SK-N-SH treated with all-trans-retinoic acid at 6 μM for 48 hours (cell line): ENCODE data around the gene WFDC5.

Source experiments
- ATAC-seq: fragments of 200-7000 bp; cut with Tn5 transposase; 3 replicates; pipeline ENCODE4 v1.9.1; 2020; ENCODE audit warnings: mild to moderate bottlenecking, moderate library complexity
- ARNTL ChIP-seq: fragments of 450-650 bp; formaldehyde crosslinking; IDR thresholded peaks from 2 replicates; pipeline ENCODE4 v1.5.0; 2020; ENCODE audit warnings: low read depth, mild to moderate bottlenecking, moderate library complexity, borderline replicate concordance
- BACH2 ChIP-seq: fragments of 250-450 bp; sonication (Bioruptor Pico); IDR thresholded peaks from 2 replicates; pipeline ENCODE4 v1.9.0; 2021; ENCODE audit warnings: mild to moderate bottlenecking, borderline replicate concordance
- CSDC2 ChIP-seq: fragments of 250-450 bp; sonication (Bioruptor Pico); IDR thresholded peaks from 2 replicates; pipeline ENCODE4 v1.5.0; 2020; ENCODE audit warnings: mild to moderate bottlenecking, moderate library complexity
- ESRRG ChIP-seq: fragments of 250-450 bp; sonication (Bioruptor Pico); IDR thresholded peaks from 2 replicates; pipeline ENCODE4 v1.6.1; 2021; ENCODE audit warnings: mild to moderate bottlenecking
- GLIS3 ChIP-seq: fragments of 250-450 bp; sonication (Bioruptor Pico); IDR thresholded peaks from 2 replicates; pipeline ENCODE4 v1.5.0; 2020; ENCODE audit warnings: mild to moderate bottlenecking, moderate library complexity
- ISL1 ChIP-seq: fragments of 250-450 bp; sonication (Bioruptor Pico); IDR thresholded peaks from 2 replicates; pipeline ENCODE4 v2.1.2; 2022; ENCODE audit warnings: mild to moderate bottlenecking, moderate library complexity
- OSR1 ChIP-seq: fragments of 250-450 bp; sonication (Bioruptor Pico); IDR thresholded peaks from 2 replicates; pipeline ENCODE4 v1.8.0; 2022; ENCODE audit warnings: moderate library complexity, mild to moderate bottlenecking, inconsistent platforms
- PPARA ChIP-seq: fragments of 250-450 bp; sonication (Bioruptor Pico); IDR thresholded peaks from 2 replicates; pipeline ENCODE4 v1.5.0; 2020; ENCODE audit warnings: mild to moderate bottlenecking, borderline replicate concordance
- RARB ChIP-seq: fragments of 250-450 bp; sonication (Bioruptor Pico); IDR thresholded peaks from 2 replicates; pipeline ENCODE4 v1.8.0; 2021; ENCODE audit warnings: mild to moderate bottlenecking, moderate library complexity
- SNAI2 ChIP-seq: fragments of 250-450 bp; sonication (Bioruptor Pico); IDR thresholded peaks from 2 replicates; pipeline ENCODE4 v1.5.0; 2020; ENCODE audit warnings: mild to moderate bottlenecking, moderate library complexity
- TCF4 ChIP-seq: fragments of 250-450 bp; sonication (Bioruptor Pico); IDR thresholded peaks from 2 replicates; pipeline ENCODE4 v1.8.0; 2021; ENCODE audit warnings: mild to moderate bottlenecking, moderate library complexity, borderline replicate concordance
- TOX ChIP-seq: fragments of 250-450 bp; sonication (Bioruptor Pico); IDR thresholded peaks from 2 replicates; pipeline ENCODE4 v1.8.0; 2021; ENCODE audit warnings: mild to moderate bottlenecking, moderate library complexity, borderline replicate concordance
- ZC3H10 ChIP-seq: fragments of 250-450 bp; sonication (Bioruptor Pico); IDR thresholded peaks from 2 replicates; pipeline ENCODE4 v1.5.1; 2021; ENCODE audit warnings: mild to moderate bottlenecking, moderate library complexity
- ZFP3 ChIP-seq: fragments of 250-450 bp; sonication (Bioruptor Pico); IDR thresholded peaks from 2 replicates; pipeline ENCODE4 v1.5.0; 2020; ENCODE audit warnings: mild to moderate bottlenecking, moderate library complexity
- ZFP30 ChIP-seq: fragments of 450-650 bp; formaldehyde crosslinking; IDR thresholded peaks from 2 replicates; pipeline ENCODE4 v1.5.0; 2022; ENCODE audit warnings: mild to moderate bottlenecking, moderate library complexity
- ZNF565 ChIP-seq: fragments of 450-650 bp; formaldehyde crosslinking; conservative IDR thresholded peaks from 2 replicates; pipeline ENCODE4 v1.5.0; 2020; ENCODE audit warnings: low read depth, mild to moderate bottlenecking, moderate library complexity
- ZNF8 ChIP-seq: fragments of 450-650 bp; formaldehyde crosslinking; IDR thresholded peaks from 2 replicates; pipeline ENCODE4 v1.5.0; 2020; ENCODE audit warnings: mild to moderate bottlenecking, moderate library complexity
- TF ChIP-seq, protein P1 (sequence below): fragments of 250-450 bp; sonication (Bioruptor Pico); IDR thresholded peaks from 2 replicates; pipeline ENCODE4 v1.5.0; 2020; ENCODE audit warnings: mild to moderate bottlenecking, moderate library complexity
- TF ChIP-seq, protein P2 (sequence below): fragments of 250-450 bp; sonication (Bioruptor Pico); IDR thresholded peaks from 2 replicates; pipeline ENCODE4 v1.5.1; 2021; ENCODE audit warnings: mild to moderate bottlenecking, moderate library complexity
- TF ChIP-seq, protein P3 (sequence below): fragments of 250-450 bp; sonication (Bioruptor Pico); IDR thresholded peaks from 2 replicates; pipeline ENCODE4 v1.5.1; 2020; ENCODE audit warnings: low read depth, mild to moderate bottlenecking, moderate library complexity
- TF ChIP-seq, protein P4 (sequence below): fragments of 250-450 bp; sonication (Bioruptor Pico); IDR thresholded peaks from 2 replicates; pipeline ENCODE4 v1.8.0; 2021; ENCODE audit warnings: low read depth, mild to moderate bottlenecking, moderate library complexity, borderline replicate concordance
- TF ChIP-seq, protein P5 (sequence below): fragments of 250-450 bp; sonication (Bioruptor Pico); IDR thresholded peaks from 2 replicates; pipeline ENCODE4 v1.8.0; 2020; ENCODE audit warnings: mild to moderate bottlenecking, moderate library complexity, borderline replicate concordance

WFDC5 gene

DNA sequence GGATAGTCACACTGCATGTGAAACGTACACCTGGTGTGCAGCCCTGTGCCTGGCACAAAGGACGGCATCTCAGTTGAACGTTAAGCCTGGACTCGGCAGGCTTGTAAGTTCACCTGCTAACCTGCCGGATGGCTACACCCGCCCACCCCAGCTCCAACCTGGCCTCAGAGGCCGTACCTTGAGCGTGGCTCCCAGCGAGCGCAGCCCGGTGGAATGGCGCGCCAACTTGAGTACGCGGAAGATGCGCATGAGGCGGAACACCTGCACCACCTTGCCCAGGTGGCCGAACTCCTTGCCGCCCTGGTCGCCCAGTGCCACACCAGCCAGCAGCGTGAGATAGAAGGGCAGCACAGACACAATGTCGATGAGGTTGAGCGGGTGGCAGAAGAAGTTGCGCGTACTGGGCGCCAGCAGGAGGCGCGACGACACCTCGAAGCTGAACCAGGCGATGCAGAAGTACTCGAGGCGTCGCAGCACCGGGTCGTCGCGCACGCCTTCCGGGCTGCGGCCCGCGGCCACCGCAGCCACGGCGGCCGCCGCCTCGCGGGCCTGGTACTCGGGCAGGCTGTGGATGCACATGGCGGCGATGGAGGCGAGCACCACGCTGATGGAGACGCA is 17.4 kb downstream of the WFDC5 start:
- TF ChIP-seq ZNF8 (CRISPR knock-in tag), result no peak
- no peak for TF ChIP-seq OSR1 (CRISPR knock-in tag)
- TF ChIP-seq ZFP3, result no peak
- TF ChIP-seq, protein P1, sequence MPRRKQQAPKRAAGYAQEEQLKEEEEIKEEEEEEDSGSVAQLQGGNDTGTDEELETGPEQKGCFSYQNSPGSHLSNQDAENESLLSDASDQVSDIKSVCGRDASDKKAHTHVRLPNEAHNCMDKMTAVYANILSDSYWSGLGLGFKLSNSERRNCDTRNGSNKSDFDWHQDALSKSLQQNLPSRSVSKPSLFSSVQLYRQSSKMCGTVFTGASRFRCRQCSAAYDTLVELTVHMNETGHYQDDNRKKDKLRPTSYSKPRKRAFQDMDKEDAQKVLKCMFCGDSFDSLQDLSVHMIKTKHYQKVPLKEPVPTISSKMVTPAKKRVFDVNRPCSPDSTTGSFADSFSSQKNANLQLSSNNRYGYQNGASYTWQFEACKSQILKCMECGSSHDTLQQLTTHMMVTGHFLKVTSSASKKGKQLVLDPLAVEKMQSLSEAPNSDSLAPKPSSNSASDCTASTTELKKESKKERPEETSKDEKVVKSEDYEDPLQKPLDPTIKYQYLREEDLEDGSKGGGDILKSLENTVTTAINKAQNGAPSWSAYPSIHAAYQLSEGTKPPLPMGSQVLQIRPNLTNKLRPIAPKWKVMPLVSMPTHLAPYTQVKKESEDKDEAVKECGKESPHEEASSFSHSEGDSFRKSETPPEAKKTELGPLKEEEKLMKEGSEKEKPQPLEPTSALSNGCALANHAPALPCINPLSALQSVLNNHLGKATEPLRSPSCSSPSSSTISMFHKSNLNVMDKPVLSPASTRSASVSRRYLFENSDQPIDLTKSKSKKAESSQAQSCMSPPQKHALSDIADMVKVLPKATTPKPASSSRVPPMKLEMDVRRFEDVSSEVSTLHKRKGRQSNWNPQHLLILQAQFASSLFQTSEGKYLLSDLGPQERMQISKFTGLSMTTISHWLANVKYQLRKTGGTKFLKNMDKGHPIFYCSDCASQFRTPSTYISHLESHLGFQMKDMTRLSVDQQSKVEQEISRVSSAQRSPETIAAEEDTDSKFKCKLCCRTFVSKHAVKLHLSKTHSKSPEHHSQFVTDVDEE (CRISPR knock-in tag), result no peak
- no peak for TF ChIP-seq ISL1
- no peak for TF ChIP-seq ESRRG (CRISPR knock-in tag)
- TF ChIP-seq TOX, result no peak
- no peak for TF ChIP-seq ZC3H10
- TF ChIP-seq, protein P2, sequence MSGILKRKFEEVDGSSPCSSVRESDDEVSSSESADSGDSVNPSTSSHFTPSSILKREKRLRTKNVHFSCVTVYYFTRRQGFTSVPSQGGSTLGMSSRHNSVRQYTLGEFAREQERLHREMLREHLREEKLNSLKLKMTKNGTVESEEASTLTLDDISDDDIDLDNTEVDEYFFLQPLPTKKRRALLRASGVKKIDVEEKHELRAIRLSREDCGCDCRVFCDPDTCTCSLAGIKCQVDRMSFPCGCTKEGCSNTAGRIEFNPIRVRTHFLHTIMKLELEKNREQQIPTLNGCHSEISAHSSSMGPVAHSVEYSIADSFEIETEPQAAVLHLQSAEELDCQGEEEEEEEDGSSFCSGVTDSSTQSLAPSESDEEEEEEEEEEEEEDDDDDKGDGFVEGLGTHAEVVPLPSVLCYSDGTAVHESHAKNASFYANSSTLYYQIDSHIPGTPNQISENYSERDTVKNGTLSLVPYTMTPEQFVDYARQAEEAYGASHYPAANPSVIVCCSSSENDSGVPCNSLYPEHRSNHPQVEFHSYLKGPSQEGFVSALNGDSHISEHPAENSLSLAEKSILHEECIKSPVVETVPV (CRISPR knock-in tag), result no peak
- TF ChIP-seq RARB (CRISPR knock-in tag), result no peak
- no peak for TF ChIP-seq PPARA (CRISPR knock-in tag)
- TF ChIP-seq, protein P3, sequence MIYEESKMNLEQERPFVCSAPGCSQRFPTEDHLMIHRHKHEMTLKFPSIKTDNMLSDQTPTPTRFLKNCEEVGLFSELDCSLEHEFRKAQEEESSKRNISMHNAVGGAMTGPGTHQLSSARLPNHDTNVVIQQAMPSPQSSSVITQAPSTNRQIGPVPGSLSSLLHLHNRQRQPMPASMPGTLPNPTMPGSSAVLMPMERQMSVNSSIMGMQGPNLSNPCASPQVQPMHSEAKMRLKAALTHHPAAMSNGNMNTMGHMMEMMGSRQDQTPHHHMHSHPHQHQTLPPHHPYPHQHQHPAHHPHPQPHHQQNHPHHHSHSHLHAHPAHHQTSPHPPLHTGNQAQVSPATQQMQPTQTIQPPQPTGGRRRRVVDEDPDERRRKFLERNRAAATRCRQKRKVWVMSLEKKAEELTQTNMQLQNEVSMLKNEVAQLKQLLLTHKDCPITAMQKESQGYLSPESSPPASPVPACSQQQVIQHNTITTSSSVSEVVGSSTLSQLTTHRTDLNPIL (CRISPR knock-in tag), result no peak
- no peak for TF ChIP-seq ARNTL (CRISPR knock-in tag)
- no peak for TF ChIP-seq CSDC2 (CRISPR knock-in tag)
- TF ChIP-seq, protein P4, sequence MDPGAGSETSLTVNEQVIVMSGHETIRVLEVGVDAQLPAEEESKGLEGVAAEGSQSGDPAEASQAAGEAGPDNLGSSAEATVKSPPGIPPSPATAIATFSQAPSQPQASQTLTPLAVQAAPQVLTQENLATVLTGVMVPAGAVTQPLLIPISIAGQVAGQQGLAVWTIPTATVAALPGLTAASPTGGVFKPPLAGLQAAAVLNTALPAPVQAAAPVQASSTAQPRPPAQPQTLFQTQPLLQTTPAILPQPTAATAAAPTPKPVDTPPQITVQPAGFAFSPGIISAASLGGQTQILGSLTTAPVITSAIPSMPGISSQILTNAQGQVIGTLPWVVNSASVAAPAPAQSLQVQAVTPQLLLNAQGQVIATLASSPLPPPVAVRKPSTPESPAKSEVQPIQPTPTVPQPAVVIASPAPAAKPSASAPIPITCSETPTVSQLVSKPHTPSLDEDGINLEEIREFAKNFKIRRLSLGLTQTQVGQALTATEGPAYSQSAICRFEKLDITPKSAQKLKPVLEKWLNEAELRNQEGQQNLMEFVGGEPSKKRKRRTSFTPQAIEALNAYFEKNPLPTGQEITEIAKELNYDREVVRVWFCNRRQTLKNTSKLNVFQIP, result no peak
- no peak for TF ChIP-seq SNAI2
- no peak for TF ChIP-seq TCF4
- no peak for TF ChIP-seq ZFP30 (CRISPR knock-in tag)
- TF ChIP-seq, protein P5, sequence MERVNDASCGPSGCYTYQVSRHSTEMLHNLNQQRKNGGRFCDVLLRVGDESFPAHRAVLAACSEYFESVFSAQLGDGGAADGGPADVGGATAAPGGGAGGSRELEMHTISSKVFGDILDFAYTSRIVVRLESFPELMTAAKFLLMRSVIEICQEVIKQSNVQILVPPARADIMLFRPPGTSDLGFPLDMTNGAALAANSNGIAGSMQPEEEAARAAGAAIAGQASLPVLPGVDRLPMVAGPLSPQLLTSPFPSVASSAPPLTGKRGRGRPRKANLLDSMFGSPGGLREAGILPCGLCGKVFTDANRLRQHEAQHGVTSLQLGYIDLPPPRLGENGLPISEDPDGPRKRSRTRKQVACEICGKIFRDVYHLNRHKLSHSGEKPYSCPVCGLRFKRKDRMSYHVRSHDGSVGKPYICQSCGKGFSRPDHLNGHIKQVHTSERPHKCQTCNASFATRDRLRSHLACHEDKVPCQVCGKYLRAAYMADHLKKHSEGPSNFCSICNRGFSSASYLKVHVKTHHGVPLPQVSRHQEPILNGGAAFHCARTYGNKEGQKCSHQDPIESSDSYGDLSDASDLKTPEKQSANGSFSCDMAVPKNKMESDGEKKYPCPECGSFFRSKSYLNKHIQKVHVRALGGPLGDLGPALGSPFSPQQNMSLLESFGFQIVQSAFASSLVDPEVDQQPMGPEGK, result no peak
- TF ChIP-seq GLIS3, result no peak

DNA sequence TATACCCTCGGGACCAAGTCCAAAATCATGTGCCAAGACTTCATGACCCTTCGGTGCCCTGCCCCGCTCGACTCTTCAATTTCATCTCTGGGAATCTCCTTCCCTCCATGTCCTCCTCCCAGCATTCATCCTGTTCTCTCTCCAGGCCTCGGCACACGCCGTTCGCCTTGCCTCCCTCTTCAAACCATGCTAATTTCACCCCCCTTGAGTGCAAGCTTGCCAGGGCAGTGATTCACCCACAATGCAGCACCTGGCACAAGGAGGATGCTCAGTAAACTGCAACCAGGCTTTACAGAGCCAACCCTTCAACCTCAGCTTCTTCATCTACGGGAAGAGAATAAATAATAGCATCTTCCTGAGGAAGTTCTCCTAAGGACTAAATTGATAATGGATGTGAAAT is 18.2 kb downstream of the WFDC5 start:
- no peak; the same call in 2 of the 3 replicates for ATAC-seq
- TF ChIP-seq ZNF8 (CRISPR knock-in tag), result no peak
- TF ChIP-seq PPARA (CRISPR knock-in tag), result no peak
- TF ChIP-seq ARNTL (CRISPR knock-in tag), result no peak
- no peak for TF ChIP-seq TOX
- TF ChIP-seq, protein P5, result no peak
- TF ChIP-seq ZFP3, result no peak
- TF ChIP-seq OSR1 (CRISPR knock-in tag), result no peak
- TF ChIP-seq, protein P4, result no peak
- TF ChIP-seq GLIS3, result no peak
- no peak for TF ChIP-seq ZNF565
- TF ChIP-seq, protein P1 (CRISPR knock-in tag), result no peak
- TF ChIP-seq BACH2 (CRISPR knock-in tag), result no peak
- TF ChIP-seq, protein P3 (CRISPR knock-in tag), result no peak
- no peak for TF ChIP-seq CSDC2 (CRISPR knock-in tag)

More for the DNA sequence above, 17.4 kb downstream of the WFDC5 start:
- ATAC-seq, result no peak
